ENCODE results near the gene P4HA3.
"Not testable (repeated sequence)": the region's sequence is repeated elsewhere in the genome, so short reads cannot be mapped to it uniquely, and the experiment has no call there.

The P4HA3 gene
- 0.08 to 2.9 (median 0.48) reads per million in 17 experiments for total RNA-seq

DNA sequence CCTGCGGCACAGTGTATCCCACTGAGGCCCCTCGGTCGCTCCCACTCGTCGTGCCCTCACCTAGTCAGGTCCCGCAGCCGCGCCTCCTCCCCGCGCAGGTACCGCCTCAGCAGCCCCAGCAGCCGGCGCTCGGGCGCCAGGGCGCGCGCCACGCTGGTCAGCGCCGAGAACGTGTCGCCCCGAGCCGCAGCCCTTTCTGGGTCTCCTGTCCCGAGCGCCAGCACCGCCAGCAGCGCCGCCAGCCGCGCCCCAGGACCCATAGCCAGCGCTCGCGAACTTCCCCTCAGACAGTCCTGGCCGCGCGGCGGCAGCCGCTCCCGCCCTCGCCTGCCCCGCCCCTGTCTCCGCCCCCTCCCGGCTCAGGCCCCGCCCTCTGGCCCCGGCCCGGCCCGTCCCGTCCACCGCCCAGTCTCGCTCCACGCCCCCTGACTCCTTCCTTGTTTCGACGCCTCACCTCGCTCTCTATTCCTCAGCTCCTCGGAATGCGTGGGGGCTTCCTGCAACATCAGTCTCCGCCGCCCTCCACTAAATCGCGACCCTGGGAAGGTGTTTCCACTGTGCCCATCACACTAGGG, at the start of gene P4HA3:
P4HA3 (minus strand) TSS at position 289 of the 575 bp plus-strand sequence; CDS start at position 260, 29 bp downstream.
- DNase-seq, result peak; percentile 81 to 93 (median 88)

DNA sequence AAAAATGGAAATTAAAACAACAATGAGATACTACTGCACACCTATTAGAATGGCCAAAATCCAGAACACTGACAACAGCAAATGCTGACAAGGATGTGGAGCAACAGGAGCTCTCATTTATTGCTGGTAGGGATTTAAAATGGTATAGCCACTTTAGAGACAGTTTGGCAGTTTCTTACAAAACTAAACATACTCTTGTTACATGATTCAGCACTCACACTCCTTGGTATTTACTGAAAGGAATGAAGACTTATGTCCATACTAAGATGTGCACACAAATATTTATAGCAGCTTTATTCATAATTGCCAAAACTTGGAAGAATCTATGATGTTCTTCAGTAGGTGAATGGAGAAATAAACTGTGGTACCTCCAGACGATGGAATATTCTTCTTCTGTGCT, 46.0 kb upstream of the P4HA3 start:
- DNase-seq, result no peak

DNA sequence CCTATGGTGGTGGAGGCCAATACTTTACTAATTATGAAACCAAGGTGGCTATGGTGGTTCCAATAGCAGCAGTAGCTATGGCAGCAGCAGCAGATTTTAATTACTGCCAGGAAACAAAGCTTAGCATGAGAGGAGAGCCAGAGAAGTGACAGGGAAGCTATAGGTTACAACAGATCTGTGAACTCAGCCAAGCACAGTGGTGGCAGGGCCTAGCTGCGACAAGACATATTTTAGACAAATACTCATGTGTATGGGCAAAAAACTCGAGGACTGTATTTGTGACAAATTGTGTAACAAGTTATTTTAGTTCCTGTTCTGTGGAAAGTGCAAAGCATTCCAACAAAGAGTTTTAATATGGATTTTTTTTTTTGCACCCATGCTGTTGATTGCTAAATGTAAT, 44.2 kb upstream of the P4HA3 start:
- peak in 2 of 4 experiments; percentile 5 to 12 for DNase-seq

DNA sequence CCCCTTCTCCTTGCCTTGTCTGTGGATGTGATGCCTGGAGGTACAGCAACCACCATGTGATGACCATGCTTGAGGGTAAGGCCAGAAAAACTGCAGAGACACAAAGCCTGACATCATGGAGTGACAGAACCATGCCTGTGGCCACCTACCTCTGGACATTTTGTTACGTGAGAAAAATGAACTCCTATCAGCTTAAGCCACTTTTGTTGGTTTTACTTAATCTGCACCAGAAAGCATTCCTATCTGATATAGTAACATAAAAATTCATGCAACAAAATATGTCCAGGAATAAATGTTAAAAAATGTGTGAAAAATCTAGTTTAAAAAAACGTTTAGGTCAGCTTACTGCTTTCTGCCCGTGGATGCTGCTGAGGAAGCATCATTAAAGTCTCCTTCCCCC, 42.6 kb upstream of the P4HA3 start:
- no peak for DNase-seq

DNA sequence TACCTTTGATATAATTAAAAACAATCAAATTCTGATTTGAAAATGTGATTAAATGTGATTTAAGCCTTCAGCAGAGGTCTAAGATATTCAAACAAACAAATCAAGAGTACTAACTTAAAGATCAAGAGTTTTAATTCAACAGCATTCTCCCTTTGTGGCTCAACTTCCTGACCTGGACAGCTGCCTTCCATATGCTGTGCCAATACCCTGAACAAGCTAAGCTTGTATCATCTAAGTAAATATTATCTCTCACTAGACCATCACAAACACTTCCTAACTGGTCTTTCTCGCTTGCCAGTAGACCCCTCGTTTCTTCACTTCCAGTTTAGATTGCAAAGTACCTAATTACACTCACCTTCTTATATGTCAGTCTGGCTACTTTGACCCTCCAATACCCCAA, 35.9 kb upstream of the P4HA3 start:
- DNase-seq, result no peak

DNA sequence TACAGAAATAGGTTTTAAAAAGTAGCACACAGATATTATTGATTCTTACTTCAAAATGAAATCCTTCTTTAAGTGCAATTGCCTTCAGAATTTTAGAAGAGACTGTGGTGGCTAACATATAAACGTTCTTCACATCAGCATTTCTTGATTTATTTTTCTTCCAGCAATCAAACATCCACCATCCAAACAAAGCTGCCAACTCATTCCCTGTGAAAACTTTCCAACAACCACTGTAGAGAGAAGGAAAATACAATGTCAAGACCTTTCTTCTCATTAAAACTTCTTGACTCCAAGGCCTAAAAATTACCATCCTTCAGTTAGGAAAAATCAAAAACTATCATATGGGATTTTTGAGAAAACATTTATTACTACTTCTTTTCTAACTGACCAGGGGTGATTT, 34.0 kb upstream of the P4HA3 start:
- DNase-seq, result no peak

DNA sequence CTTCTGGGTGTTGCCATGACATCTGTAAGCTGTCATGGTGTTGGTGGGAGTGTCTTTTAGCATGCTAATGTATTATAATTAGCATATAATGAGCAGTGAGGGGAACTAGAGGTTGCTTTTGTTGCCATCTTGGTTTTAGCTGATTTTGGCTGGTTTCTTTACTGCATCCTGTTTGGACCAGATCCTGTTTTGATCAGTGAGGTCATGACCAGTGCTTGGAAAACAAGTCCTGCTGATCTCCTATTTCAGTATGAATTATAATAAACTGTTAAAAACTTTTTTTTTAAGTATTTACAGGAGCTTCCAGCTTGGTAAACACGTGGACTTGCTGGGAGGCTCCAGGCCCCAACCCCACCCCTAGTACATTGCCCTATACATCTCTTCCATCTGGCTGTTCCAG, 30.5 kb upstream of the P4HA3 start:
- DNase-seq, result no peak

DNA sequence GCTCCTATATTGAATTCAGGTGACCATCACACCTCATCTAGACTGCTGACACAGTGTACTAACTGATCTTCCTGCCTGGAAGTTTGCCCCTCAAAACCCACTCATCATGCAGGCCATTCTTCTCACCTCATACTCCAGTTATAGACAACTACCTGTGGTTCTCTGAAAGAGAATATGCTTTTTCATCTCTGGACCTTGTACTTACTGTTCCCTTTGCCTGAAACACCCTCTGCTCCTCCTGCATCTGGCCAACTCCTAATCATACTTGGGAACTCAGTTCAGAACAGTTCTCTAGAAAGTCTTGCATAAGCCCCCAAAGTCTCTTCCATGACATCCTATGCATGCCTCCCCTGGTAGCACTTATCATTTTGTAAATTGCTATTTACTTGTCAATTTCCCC, 28.2 kb upstream of the P4HA3 start:
- DNase-seq, result no peak

DNA sequence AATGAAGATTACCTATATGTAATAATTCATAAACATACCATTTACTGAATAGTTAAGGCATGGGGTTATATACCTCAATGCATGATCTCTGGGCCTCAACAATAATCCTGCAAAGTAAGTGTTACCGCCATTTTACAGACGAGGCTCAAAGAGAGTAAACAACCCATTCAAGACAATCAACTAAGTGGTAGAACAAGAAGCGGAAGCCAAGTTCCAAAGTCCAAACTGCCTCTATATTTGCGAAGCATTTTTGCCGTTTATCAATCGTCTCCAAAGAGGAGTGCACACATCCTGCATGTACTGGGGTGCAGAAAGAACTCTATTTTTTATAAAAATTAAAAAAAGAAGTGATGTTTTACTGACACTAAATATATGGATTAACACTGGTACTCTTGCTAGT, 27.5 kb upstream of the P4HA3 start:
- no peak for DNase-seq

DNA sequence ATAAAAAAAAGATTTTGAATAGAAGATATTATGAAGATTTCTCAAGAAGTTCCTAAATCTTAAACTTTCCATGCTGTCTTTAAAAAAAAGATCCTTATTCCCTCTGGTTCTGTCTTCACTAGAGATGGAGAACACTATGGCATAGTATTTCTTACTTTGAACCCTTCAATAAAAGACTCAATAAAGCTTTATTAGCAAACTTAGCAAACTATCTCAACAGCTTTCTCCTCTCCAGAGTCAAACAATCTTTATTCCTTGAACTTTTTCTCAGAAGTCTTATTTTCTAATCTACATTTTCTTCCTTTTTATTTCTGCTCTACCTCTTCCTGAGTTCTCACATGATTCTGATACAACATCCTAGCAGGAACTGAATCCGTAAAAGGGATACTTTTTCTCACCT, 21.8 kb upstream of the P4HA3 start:
- no peak for DNase-seq

DNA sequence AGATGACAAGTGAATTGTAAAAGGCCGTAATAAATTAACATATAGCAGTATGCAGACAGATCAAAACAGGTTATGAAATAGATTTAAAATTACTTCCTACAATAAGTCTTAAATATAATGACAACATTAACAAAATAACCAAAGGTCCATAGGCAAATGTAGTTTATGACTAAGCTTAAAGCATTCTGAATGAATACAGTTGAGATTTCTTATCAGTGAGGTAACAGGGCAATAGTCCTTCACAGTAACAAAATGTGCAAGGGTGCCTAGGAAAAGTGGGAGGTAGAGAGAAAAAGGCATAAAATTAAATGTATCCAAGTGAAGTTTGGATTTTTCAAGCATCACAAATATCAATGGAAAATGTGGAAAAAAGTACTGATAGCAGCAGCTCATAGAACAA, 20.9 kb upstream of the P4HA3 start:
- DNase-seq, result no peak

DNA sequence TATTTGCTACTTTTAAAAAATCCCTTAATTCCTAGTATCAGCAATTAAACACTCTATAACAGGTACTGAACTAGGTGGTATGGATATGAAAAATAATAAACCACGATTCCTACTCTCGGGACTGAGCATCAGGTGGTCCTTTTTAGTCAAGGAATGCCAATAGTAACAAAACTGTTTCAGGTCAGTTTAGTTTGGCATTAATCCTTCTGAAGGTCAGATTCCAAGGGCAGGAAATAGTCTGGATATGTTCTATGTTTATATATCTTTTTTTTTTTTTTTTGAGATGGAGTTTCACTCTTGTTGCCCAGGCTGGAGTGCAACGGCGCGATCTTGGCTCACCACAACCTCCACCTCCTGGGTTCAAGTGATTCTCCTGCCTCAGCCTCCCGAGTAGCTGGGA, 19.6 kb upstream of the P4HA3 start:
- DNase-seq, result not testable (repeated sequence)

DNA sequence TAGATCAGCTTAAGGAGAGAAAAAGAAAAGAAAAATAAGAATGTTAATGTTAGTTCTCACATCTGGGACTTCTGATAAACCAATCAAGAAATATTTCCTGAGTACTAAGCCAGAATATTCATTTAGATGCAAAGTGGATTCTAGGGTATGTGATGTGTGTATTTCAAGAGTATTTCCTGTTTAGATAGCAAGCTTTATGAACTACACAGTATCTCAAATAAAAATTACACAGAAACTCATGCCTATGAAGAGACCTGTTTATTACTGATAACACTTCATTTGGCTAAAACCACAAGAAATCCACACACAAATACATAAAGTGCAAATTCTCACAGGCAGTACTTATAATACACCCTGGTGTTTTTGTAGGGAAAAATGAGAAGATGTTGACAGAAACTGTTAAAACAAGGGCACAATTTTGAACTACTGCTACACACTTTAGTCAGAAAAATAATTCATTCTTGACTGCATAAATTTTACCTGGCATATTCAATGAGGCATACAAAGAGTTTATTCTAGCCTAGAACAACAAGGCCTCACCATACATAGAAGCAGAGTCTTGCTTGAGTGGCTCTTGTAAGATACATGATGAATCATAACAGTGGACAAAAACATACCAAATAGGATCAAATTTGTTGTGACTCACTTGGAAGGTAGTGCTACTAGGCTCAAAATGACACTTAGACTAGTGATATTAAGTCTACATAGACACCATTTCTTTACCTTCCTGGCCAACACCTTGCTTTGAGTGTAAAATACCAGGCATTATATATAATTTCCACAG, 18.8 kb upstream of the P4HA3 start:
- no peak for DNase-seq

DNA sequence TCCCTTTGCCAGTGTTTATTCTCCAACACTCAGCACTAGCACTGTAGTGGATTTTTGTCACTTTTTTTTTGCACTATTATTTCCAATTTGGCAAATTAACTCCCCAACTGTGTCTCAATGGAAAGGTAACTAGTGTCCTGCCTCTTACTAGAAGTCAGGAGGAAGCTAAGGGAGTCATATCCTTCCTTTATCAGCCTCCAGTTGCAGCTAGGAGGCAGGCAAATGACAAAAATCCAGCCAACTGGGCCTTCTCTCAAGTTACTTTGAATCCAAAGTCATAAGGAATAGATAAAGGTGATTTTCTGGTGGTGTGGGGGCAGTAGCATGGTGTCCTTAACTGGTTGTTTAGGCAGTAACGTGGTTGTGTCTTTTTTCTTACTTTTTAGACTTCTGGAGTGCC, 15.6 kb upstream of the P4HA3 start:
- no peak for DNase-seq

DNA sequence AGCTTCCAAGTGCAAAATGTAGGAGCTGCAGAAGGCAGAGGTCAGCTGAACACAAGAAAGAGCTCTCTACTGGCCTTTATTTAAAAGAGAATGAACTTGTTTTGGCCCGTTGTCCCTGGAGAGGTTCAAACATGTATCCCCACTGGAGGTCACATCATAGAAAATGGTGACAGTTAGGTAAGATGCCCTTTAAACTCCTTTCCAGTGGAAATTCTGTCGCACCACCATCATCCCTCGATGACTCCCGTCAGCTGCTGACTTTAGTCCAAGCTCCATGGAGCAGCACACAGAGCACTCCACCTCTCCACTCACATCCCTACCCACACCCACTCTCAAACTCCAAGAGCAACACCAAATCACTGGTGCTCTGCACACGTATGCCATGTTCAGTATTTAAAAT, 15.2 kb upstream of the P4HA3 start:
- DNase-seq, result no peak

DNA sequence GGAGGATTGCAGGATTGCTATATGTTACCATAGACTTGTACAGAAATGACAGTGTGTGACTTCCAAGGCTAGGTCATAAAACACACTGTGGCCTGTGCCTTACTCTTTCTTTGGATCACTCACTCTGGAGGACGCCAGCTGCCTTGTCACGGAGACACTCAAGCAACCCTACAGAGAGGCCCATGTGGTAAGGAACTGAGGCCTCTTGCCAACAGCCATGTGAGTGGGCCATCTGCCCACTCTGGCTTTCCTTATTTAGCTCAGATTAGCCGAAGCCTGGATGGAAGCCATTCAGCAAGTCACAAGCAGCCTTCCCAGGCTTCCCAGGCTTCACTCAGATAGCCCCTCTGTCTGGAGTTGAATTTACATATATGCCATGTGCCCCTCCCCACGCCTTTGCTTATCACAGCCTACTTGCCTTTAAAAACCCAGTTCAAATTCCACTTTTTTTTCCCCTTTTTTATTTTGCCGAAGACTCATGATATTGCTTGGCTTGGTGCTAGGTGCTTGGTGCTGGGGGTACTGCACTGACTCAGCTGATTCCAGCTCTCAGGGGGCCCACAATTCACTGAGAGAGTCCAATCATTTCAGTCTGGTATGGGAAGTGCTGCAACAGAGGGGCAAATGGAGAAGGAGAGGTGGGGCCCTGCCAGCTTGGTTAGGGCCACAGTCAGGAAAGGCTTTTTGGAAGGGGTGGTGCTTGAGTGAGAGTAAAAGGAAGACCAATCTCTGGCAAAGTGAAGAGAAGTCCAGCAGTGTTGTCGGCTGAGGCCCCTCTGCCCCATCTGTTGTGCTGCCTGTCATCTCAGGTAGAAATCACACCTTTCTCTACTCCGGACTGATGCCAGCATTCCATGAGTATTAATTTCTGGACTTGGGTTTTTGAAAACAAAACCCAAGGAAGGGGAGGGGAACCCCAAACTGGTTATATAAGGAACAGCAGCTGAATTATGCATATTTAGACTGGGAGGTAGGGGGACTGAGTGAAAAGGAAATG, 14.5 kb upstream of the P4HA3 start:
- DNase-seq, result peak; percentile 52 to 72 (median 68)

DNA sequence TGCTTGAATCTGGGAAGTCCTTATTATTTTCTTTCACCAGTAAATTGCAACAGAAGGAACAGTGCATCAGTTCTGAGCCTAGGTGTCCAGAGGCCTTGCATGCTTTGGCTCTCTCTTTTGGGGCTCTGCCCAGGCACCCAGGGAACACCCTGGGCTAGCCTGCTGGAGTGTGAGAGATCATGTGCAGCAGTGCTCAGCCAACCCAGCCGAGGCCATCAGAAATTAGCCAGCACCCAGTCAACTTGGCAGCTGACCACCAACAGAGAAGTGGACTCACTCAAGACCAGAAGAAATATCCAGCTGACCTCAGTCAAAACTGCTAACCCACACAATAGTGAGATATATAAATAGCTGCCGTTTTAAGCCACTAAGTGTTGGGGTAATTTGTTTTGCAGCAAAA, 11.2 kb upstream of the P4HA3 start:
- DNase-seq, result peak; percentile 25 to 52 (median 50)

DNA sequence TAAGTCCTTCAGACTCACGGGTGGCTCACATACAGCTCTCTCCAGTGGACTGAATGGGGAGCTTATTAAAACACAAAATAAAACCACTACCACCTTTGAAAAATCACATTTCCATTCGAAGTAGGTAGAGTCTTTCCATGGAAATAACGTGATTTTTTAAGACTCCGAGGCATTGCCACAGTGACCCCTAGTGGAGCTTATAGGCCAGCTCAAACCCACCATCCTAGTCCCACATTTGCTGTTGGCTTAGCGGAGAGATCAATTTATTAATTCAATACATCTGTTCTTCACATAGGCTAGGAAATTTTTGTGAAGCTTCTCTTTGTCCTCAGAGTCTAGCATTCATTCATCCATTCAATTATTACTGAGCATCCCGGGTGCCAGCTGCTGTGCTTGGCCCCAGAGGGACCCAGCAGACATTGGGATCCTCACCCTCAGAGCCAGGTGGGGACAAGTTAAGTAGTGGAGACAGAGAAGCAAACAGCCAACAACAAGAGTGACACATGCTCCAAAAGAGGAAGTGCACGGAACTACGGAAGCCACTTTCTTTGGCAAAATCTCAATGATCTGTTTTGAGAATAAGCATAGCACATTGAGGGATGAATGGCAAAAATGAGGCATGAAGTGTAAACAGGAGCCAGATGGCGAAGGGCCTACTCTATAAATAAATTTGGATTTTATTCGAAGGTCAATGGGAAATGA, 10.2 kb upstream of the P4HA3 start:
- DNase-seq, result peak; percentile 46 to 76 (median 62)

DNA sequence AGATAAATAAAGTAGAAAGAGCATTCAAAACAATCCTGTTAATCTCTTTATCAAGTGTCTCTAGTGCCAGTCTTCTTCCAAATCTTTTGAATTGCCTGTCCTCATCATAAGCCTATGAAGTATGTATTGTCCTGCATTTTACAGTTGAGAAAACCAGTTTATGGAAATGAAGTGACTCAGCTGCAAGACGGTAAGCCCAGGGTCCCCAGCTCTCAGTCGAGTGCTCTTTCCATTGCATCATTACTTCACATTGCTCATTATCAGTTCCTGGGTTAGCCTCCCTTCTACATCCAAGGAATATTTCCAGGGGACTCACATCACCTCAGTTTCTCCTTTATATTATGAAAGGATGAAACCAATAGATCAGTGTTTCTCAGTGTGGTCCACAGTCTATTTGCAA, 9.1 kb upstream of the P4HA3 start:
- DNase-seq, result no peak

DNA sequence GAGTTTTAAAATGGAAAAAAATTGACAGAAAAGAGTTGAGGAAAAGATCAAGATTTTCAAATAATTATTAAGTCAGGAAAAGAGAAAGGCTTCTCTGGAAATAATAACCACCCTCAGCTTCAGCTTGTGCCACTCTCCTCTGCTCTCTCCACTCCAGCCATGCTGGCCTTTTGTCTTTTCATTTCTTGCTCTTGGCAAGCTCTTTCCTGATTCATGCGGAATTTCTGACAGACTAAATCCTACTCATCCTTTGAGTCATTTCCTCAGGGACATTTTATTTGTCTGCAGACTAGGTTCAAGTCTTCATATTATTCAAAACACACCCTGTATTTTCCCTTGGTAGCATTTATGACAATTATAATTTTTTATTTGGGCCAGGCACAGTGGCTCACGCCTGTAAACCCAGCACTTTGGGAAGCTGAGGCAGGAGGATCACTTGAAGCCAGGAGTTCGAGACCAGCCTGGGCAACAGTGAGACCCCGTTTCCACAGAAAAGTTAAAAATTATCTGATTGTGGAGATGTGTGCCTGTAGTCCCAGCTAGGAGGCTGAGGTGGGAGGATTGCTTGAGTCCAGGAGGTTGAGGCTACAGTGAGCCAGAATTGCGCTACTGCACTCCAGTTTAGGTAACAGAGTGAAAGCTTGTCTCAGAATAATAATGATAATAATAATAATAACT, 7.8 kb upstream of the P4HA3 start:
- DNase-seq, result peak in 1 of 4 experiments; percentile 28

DNA sequence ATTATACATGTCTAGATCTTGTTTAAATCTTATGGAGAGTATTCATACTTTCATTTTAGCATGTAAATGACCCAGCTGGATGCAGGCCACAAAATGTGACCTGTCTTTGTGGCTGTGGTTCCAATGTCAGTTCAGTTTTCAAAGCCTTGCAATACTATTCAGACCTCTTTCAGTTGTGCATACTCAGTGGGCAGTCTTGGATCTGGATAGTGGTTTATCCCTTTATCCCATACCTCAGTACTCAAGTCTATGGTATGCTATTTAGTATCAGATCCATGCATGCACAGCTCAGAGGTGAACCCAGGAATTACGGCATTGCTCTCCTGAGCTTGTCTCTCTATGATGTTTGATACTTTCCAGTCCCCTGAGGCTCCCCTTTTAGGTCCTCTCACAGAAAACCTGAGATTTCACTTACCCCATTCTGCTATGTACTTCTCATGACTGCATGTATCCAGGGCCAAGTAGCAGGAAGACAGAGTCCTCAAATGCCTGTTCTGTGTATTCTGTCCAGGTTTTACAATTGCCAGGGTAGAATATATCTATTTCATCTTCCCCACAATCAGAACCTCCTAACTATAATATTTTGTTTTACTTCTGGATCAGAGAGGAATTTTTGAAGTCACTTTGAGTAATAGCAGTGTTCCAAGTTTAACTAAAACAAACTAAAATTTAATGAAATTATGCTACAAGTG, 6.9 kb upstream of the P4HA3 start:
- no peak for DNase-seq
